ENCODE data around the gene API5. TPM values are rescaled to one million over a fixed set of nuclear protein-coding genes. Genes with fewer than 3 reads are reported as not detected.

The API5 gene
- total RNA-seq, 5 donors from 2014 or later (not counting 1 experiment from before 2014, with no cell fraction given), result 71.1 to 101 (median 97.2) TPM

GRCh38 chr11:43358279-43358800, 46.5 kb downstream of the API5 start:
- peaks cover 0 to 4% of the 10 kb centered on the region in 2 donors for H3K36me3 ChIP-seq (ENCODE audit: control insufficient read depth in 2 of 2, extremely low read depth in 1 of 2, insufficient read depth in 1 of 2, low read length in 1 of 2)
- no peaks in the 10 kb centered on the region for H3K27me3 ChIP-seq (replicated peaks in 1 of 2; ENCODE audit: control insufficient read depth in 2 of 2, extremely low read depth in 1 of 2, insufficient read depth in 2 of 2, low read length in 1 of 2)
- no peaks in the 10 kb centered on the region for H3K9me3 ChIP-seq
- peak overlapping the region; percentile 95 to 98 (median 98) for H3K4me3 Mint-ChIP-seq
- H3K4me1 ChIP-seq (ENCODE audit: control insufficient read depth in 1 of 2, extremely low read depth in 1 of 2, insufficient read depth in 2 of 2, low read length in 2 of 2), result peaks cover 15 to 25% of the 10 kb centered on the region in 2 experiments
- CTCF ChIA-PET, result interaction anchor here (0.6 to 3.9 kb wide), 8 partner anchors 13 to 487 kb away, joined by 3 to 29 read pairs (median 4); partner anchors contain the start of gene API5 (in 1 of the 2)
- no peaks in the 10 kb centered on the region for H3K9me3 Mint-ChIP-seq
- ATAC-seq (replicated peaks in 1 of 4) (peak in 2 of 4 experiments; percentile 1 to 2), DNase-seq (no peak)
- H3K27ac ChIP-seq (ENCODE audit: low read length), result peak overlapping the region; percentile 93
- peak overlapping the region; percentile 99 for H3K27ac Mint-ChIP-seq
- H3K36me3 Mint-ChIP-seq, result no peaks in the 10 kb centered on the region
- POLR2A ChIA-PET, result interaction anchor here (0.7 to 1.7 kb wide), 4 partner anchors 17 to 322 kb away, joined by 3 to 16 read pairs (median 4); partner anchors contain the start of genes API5 (in 1 of the 2) and HSD17B12 (in 1 of the 2)
- WGBS (ENCODE audit: insufficient coverage), result 3% methylated on average over 12 of the region's 16 CpGs
- H3K4me1 Mint-ChIP-seq, result peaks cover 46 to 48% (median 47%) of the 10 kb centered on the region in 3 donors
- H3K27me3 Mint-ChIP-seq, result no peaks in the 10 kb centered on the region
- peak overlapping the region; percentile 86 to 98 for H3K4me3 ChIP-seq (ENCODE audit: control insufficient read depth in 1 of 2, extremely low read depth in 1 of 2, low read length in 1 of 2)

GRCh38 chr11:43358801-43359421, 47.1 kb downstream of the API5 start, which contains the start of gene TTC17:
TTC17 (plus strand) TSS chr11:43358920; CDS start chr11:43358955, 35 bp downstream.
- Histone ChIP-seq H3K27me3 (replicated peaks in 1 of 2; ENCODE audit: control insufficient read depth in 2 of 2, extremely low read depth in 1 of 2, insufficient read depth in 2 of 2, low read length in 1 of 2) (no peaks in the 10 kb centered on the region), H3K4me3 (ENCODE audit: control insufficient read depth in 1 of 2, extremely low read depth in 1 of 2, low read length in 1 of 2) (peak within 1 kb of the TSS; percentile 86 to 98), H3K27ac (ENCODE audit: low read length) (peak within 1 kb of the TSS; percentile 93), H3K36me3 (ENCODE audit: control insufficient read depth in 2 of 2, extremely low read depth in 1 of 2, insufficient read depth in 1 of 2, low read length in 1 of 2) (peaks cover 0 to 4% of the 10 kb centered on the region in 2 donors), H3K9me3 (no peaks in the 10 kb centered on the region), H3K4me1 (ENCODE audit: control insufficient read depth in 1 of 2, extremely low read depth in 1 of 2, insufficient read depth in 2 of 2, low read length in 2 of 2) (peaks cover 15 to 25% of the 10 kb centered on the region in 2 experiments)
- Mint-ChIP-seq H3K27me3 (no peaks in the 10 kb centered on the region), H3K9me3 (no peaks in the 10 kb centered on the region), H3K4me1 (peaks cover 52 to 53% (median 52%) of the 10 kb centered on the region in 3 donors), H3K36me3 (peaks cover 5% of the 10 kb centered on the region), H3K4me3 (peak within 1 kb of the TSS; percentile 95 to 98 (median 98)), H3K27ac (peak within 1 kb of the TSS; percentile 99)
- CTCF ChIA-PET, result interaction anchor here (0.6 to 3.9 kb wide), 6 partner anchors 13 to 487 kb away, joined by 3 to 29 read pairs (median 4); partner anchors contain the start of gene API5 (in 1 of the 2)
- DNase-seq (peak; percentile 83 to 95 (median 91)), ATAC-seq (replicated peaks in 1 of 4) (peak; percentile 97 to 98 (median 98))
- POLR2A ChIA-PET, result interaction anchor here (0.5 to 1.7 kb wide), 6 partner anchors 17 to 321 kb away, joined by 3 to 16 read pairs (median 4); partner anchors contain the start of genes API5 (in 1 of the 2) and HSD17B12 (in 1 of the 2)
- under 1% methylated on average over 58 of the region's 58 CpGs for WGBS (ENCODE audit: insufficient coverage)

- POLR2A ChIA-PET, result interaction anchor here (0.5 to 1.7 kb wide), 4 partner anchors 38 to 321 kb away, joined by 3 to 16 read pairs (median 4); partner anchors contain the start of genes API5 (in 1 of the 2) and HSD17B12 (in 1 of the 2)
- DNase-seq, result peak in 11 of 35 experiments; percentile 1 to 40 (median 14)
- no peaks in the 10 kb centered on the region for H3K9me3 ChIP-seq
- H3K27ac ChIP-seq (ENCODE audit: low read length), result peak overlapping the region; percentile 93
- Mint-ChIP-seq H3K9me3 (no peaks in the 10 kb centered on the region), H3K27me3 (no peaks in the 10 kb centered on the region), H3K36me3 (peaks cover 5% of the 10 kb centered on the region), H3K27ac (peak overlapping the region; percentile 99), H3K4me1 (peaks cover 56% of the 10 kb centered on the region in 3 donors), H3K4me3 (peak overlapping the region; percentile 95 to 98 (median 98))
- peak overlapping the region; percentile 86 to 98 for H3K4me3 ChIP-seq (ENCODE audit: control insufficient read depth in 1 of 2, extremely low read depth in 1 of 2, low read length in 1 of 2)
- H3K4me1 ChIP-seq (ENCODE audit: control insufficient read depth in 1 of 2, extremely low read depth in 1 of 2, insufficient read depth in 2 of 2, low read length in 2 of 2), result peaks cover 15 to 25% of the 10 kb centered on the region in 2 experiments
- CTCF ChIA-PET, result interaction anchor here in 1 of 2 donors (0.7 to 3.9 kb wide), 5 partner anchors 11 to 59 kb away, joined by 3 to 29 read pairs (median 4); partner anchors contain the start of gene API5
- H3K36me3 ChIP-seq (ENCODE audit: control insufficient read depth in 2 of 2, extremely low read depth in 1 of 2, insufficient read depth in 1 of 2, low read length in 1 of 2), result peaks cover 0 to 4% of the 10 kb centered on the region in 2 donors
- peak; percentile 24 to 37 (median 34) for ATAC-seq (replicated peaks in 1 of 4)
- 0% methylated on average over 14 of the region's 14 CpGs for whole genome bisulfite sequencing (ENCODE audit: insufficient coverage)
- no peaks in the 10 kb centered on the region for H3K27me3 ChIP-seq (replicated peaks in 1 of 2; ENCODE audit: control insufficient read depth in 2 of 2, extremely low read depth in 1 of 2, insufficient read depth in 2 of 2, low read length in 1 of 2)
Measured at GRCh38 chr11:43359422-43359818, 47.6 kb downstream of the API5 start.

GRCh38 chr11:43360361-43361032, 48.7 kb downstream of the API5 start:
- Mint-ChIP-seq H3K27me3 (no peaks in the 10 kb centered on the region), H3K4me1 (peaks cover 58% of the 10 kb centered on the region in 3 donors), H3K36me3 (peaks cover 9% of the 10 kb centered on the region), H3K4me3 (peak overlapping the region; percentile 95 to 98 (median 98)), H3K27ac (no peak overlapping the region), H3K9me3 (no peaks in the 10 kb centered on the region)
- DNase-seq, result peak in 1 of 35 experiments; percentile 17
- no peaks in the 10 kb centered on the region for H3K9me3 ChIP-seq
- no peaks in the 10 kb centered on the region for H3K27me3 ChIP-seq (replicated peaks in 1 of 2; ENCODE audit: control insufficient read depth in 2 of 2, extremely low read depth in 1 of 2, insufficient read depth in 2 of 2, low read length in 1 of 2)
- WGBS (ENCODE audit: insufficient coverage), result no CpG with 5 or more reads among the region's 1 CpG
- peaks cover 0 to 10% of the 10 kb centered on the region in 2 donors for H3K36me3 ChIP-seq (ENCODE audit: control insufficient read depth in 2 of 2, extremely low read depth in 1 of 2, insufficient read depth in 1 of 2, low read length in 1 of 2)
- ATAC-seq (replicated peaks in 1 of 4), result no peak
- H3K27ac ChIP-seq (ENCODE audit: low read length), result no peak overlapping the region
- peaks cover 15 to 25% of the 10 kb centered on the region in 2 experiments for H3K4me1 ChIP-seq (ENCODE audit: control insufficient read depth in 1 of 2, extremely low read depth in 1 of 2, insufficient read depth in 2 of 2, low read length in 2 of 2)
- CTCF ChIA-PET, result interaction anchor here in 1 of 2 donors (0.7 to 3.9 kb wide), 3 partner anchors 28 to 81 kb away, joined by 3 to 29 read pairs (median 3); partner anchors contain the start of gene API5
- POLR2A ChIA-PET, result interaction anchor here (0.6 to 1.3 kb wide), 3 partner anchors 31 to 53 kb away, joined by 3 to 8 read pairs (median 3); partner anchors contain the start of gene API5 (in 1 of the 2)
- H3K4me3 ChIP-seq (ENCODE audit: control insufficient read depth in 1 of 2, extremely low read depth in 1 of 2, low read length in 1 of 2), result no peak overlapping the region

- Mint-ChIP-seq H3K4me1 (peaks cover 65 to 73% (median 65%) of the 10 kb centered on the region in 3 donors), H3K4me3 (no peak overlapping the region), H3K27me3 (no peaks in the 10 kb centered on the region), H3K27ac (no peak overlapping the region), H3K36me3 (peaks cover 22% of the 10 kb centered on the region), H3K9me3 (no peaks in the 10 kb centered on the region)
- no peaks in the 10 kb centered on the region for H3K9me3 ChIP-seq
- H3K36me3 ChIP-seq (ENCODE audit: control insufficient read depth in 2 of 2, extremely low read depth in 1 of 2, insufficient read depth in 1 of 2, low read length in 1 of 2), result peaks cover 0 to 13% of the 10 kb centered on the region in 2 donors
- ChIA-PET CTCF (interaction anchor here in 1 of 2 donors (1.0 kb wide), 1 partner anchor 55 kb away, joined by 4 read pairs; the partner anchor contains the start of gene API5), POLR2A (no interaction called here)
- no peak overlapping the region for H3K27ac ChIP-seq (ENCODE audit: low read length)
- ATAC-seq (replicated peaks in 1 of 4), result no peak
- DNase-seq, result no peak
- 97% methylated on average over 3 of the region's 5 CpGs for WGBS (ENCODE audit: insufficient coverage)
- peaks cover 2 to 6% of the 10 kb centered on the region in 2 experiments for H3K4me1 ChIP-seq (ENCODE audit: control insufficient read depth in 1 of 2, extremely low read depth in 1 of 2, insufficient read depth in 2 of 2, low read length in 2 of 2)
- H3K4me3 ChIP-seq (ENCODE audit: control insufficient read depth in 1 of 2, extremely low read depth in 1 of 2, low read length in 1 of 2), result no peak overlapping the region
- no peaks in the 10 kb centered on the region for H3K27me3 ChIP-seq (replicated peaks in 1 of 2; ENCODE audit: control insufficient read depth in 2 of 2, extremely low read depth in 1 of 2, insufficient read depth in 2 of 2, low read length in 1 of 2)
Measured at GRCh38 chr11:43366677-43367076, 54.9 kb downstream of the API5 start.

Measured in T-cell (primary cell).